PFSK-1 (cell line): ENCODE data around the gene IQGAP2.

Experiments used
- FOXP2 ChIP-seq: optimal IDR thresholded peaks from 2 replicates; pipeline ENCODE3; 2011; ENCODE audit warnings: borderline replicate concordance, control low read depth, inconsistent platforms; ENCODE audit not compliant: insufficient read depth; ENCODE audit errors: extremely low read length, extremely low read depth
- POLR2AphosphoS5 ChIP-seq: IDR thresholded peaks from 2 replicates; pipeline ENCODE4 v1.6.1; 2012; ENCODE audit warnings: low read depth, mild to moderate bottlenecking, control low read depth, low read length, moderate library complexity
- REST ChIP-seq, 2 experiments: IDR thresholded peaks; 2 replicates each; pipeline versions ENCODE4 v1.6.1 to v1.8.0; 2011 to 2012; ENCODE audit warnings: low read depth in 2 of 2, low read length in 2 of 2, control low read depth in 1 of 2, inconsistent platforms in 1 of 2, mild to moderate bottlenecking in 1 of 2, moderate library complexity in 1 of 2; ENCODE audit not compliant: insufficient read depth in 1 of 2
- SIN3A ChIP-seq: IDR thresholded peaks from 2 replicates; pipeline ENCODE4 v1.6.1; 2012; ENCODE audit warnings: mild to moderate bottlenecking, low read length, moderate library complexity, borderline replicate concordance; ENCODE audit not compliant: insufficient read depth
- TAF1 ChIP-seq: IDR thresholded peaks from 2 replicates; pipeline ENCODE4 v1.6.1; 2012; ENCODE audit warnings: low read length, control low read depth, borderline replicate concordance; ENCODE audit not compliant: insufficient read depth

The IQGAP2 gene

GRCh38 chr5:76406673-76407072 is 3.6 kb downstream of the IQGAP2 start:
- TF ChIP-seq FOXP2 (no peak), REST (IDR thresholded peaks at IDR 0.05; ENCODE audit: insufficient read depth in 1 of 2, low read depth in 2 of 2, low read length in 2 of 2) (no peak), POLR2AphosphoS5 (no peak)

- no peak for TF ChIP-seq REST (IDR thresholded peaks at IDR 0.05; ENCODE audit: insufficient read depth in 1 of 2, low read depth in 2 of 2, low read length in 2 of 2)
- TF ChIP-seq TAF1, result no peak
- TF ChIP-seq FOXP2, result no peak
- no peak for TF ChIP-seq POLR2AphosphoS5
- no peak for TF ChIP-seq SIN3A
Observed at GRCh38 chr5:76408104-76408654, 5.1 kb downstream of the IQGAP2 start.

GRCh38 chr5:76412511-76412910 is 9.4 kb downstream of the IQGAP2 start:
- TF ChIP-seq FOXP2 (no peak), SIN3A (no peak), TAF1 (no peak), POLR2AphosphoS5 (no peak), REST (IDR thresholded peaks at IDR 0.05; ENCODE audit: insufficient read depth in 1 of 2, low read depth in 2 of 2, low read length in 2 of 2) (no peak)

- no peak for TF ChIP-seq POLR2AphosphoS5
- no peak for TF ChIP-seq FOXP2
- TF ChIP-seq SIN3A, result no peak
- no peak for TF ChIP-seq REST (IDR thresholded peaks at IDR 0.05; ENCODE audit: insufficient read depth in 1 of 2, low read depth in 2 of 2, low read length in 2 of 2)
- TF ChIP-seq TAF1, result no peak
Observed at GRCh38 chr5:76413746-76414145, 10.7 kb downstream of the IQGAP2 start.

- no peak for TF ChIP-seq REST (IDR thresholded peaks at IDR 0.05; ENCODE audit: insufficient read depth in 1 of 2, low read depth in 2 of 2, low read length in 2 of 2)
- no peak for TF ChIP-seq SIN3A
- TF ChIP-seq TAF1, result no peak
- TF ChIP-seq FOXP2, result no peak
- TF ChIP-seq POLR2AphosphoS5, result no peak
Observed at GRCh38 chr5:76414788-76415187, 11.7 kb downstream of the IQGAP2 start.
